RWPE1 (cell line): ENCODE measurements around the gene SRF.
A peak's percentile ranks its signal among the peaks of the same experiment; 100 is the strongest.

Source experiments
- CTCF ChIA-PET: fragments of 350-600 bp; sonication (Branson Sonifier 250); formaldehyde crosslinking; extraction: SDS; loops from one replicate; lab custom pipeline; 2021; lab: Yijun Ruan, JAX
- POLR2A ChIA-PET: fragments of 400-600 bp; formaldehyde crosslinking; extraction: SDS; loops from one replicate; lab custom pipeline; 2020; ENCODE audit warnings: antibody characterized with exemption; ENCODE audit not compliant: low non-redundant PET; lab: Yijun Ruan, JAX
- DNase-seq: peaks from one replicate; pipeline ENCODE4 v3.0.0; 2012; ENCODE audit warnings: low spot score
- H3K27ac ChIP-seq: fragments of 450-650 bp; 2 replicates; pipeline ENCODE4 v1.5.1; 2017
- CTCF ChIP-seq: fragments of 450-650 bp; conservative IDR thresholded peaks from 2 replicates; pipeline ENCODE4 v1.5.1; 2017; ENCODE audit warnings: low read depth, mild to moderate bottlenecking

SRF gene

DNA sequence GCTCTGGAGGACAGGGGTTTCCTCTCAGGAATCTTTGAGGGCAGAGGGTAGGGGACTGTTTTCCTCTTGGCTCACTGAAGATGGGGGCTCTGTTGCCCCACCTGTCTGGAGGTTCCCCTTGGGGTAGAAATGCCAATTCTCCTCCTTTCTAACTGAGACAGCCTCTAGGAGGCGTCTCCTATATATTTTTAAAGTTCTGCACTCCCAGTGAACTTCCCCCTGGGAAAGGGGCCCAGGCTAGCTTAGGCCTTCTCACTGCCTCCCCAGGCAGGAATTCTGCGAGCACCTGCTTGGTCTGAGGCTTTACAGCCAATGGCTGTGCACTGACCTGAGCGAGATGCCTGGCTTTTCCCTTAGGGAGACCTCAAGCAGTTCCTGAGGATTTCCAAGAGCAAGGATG lies 24.8 kb upstream of the SRF start:
- no peak for TF ChIP-seq CTCF
- ChIA-PET CTCF (no interaction called here), POLR2A (no interaction called here)
- DNase-seq = no peak
- H3K27ac ChIP-seq = peak overlapping the region; percentile 86; the same call in 1 of the 2 replicates

- DNase-seq = no peak
- H3K27ac ChIP-seq = peak overlapping the region; percentile 40
- no peak for TF ChIP-seq CTCF
- POLR2A ChIA-PET = no interaction called here
- CTCF ChIA-PET = interaction anchor here (0.6 kb wide), 1 partner anchor 1186 kb away, joined by 4 read pairs; no protein-coding TSS in a partner anchor
Measured at GRCh38 chr6:43146709-43147688, 24.1 kb upstream of the SRF start.

DNA sequence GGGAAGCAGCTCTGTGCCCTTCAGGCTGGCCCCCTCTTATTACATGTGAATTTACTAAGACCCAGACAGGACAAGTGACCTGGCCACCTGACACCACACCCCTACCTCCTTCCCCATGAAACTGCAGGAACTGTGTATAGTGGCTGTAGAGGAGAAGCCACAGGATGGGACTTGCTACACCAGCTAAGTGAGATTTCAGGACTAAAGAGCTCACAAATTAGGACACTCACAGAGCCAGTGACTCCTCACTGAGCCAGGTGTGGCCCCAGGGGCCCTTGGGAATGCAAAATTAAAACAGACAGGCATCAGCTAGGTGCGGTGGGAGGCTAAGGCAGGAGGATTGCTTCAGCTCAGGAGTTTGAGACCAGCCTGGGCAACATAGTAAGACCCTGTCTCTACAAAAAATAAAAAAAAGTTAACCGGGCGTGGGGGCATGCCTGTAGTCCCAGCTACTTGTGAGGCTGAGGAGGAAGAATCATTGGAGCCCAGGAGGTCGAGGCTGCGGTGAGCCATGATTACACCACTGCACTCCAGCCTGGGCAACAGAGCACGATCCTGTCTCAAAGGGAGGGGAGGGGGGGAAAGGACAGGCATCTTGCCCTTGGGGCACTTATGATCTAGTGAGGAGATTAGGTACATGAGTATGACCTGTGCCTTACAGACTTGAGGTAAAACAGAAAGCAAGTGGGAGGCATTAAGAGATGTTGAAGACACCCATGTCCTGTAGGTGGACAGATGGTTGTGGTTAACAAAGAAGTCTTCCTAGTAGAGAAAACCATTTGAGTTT lies 23.2 kb upstream of the SRF start:
- CTCF ChIA-PET = interaction anchor here (0.6 kb wide), 1 partner anchor 1185 kb away, joined by 4 read pairs; no protein-coding TSS in a partner anchor

DNA sequence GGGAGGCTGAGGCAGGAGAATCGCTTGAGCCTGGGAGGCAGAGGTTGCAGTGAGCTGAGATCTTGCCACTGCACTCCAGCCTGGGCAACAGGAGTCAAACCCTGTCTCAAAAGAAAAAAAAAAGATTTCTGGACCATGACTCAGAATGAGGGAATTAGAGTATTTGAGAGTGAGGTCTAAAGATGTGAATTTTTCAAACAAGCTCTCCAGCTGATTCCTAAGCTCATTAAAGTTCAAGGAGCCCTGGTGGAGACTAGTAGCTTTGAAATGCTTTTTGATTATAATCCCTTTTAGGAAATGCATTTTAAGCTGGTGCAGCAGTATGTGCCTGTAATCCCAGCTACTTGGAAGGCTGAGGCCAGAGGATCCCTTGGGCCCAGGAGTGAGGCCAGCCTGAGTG lies 21.8 kb upstream of the SRF start:
- ChIA-PET POLR2A (no interaction called here), CTCF (no interaction called here)
- no peak for DNase-seq
- TF ChIP-seq CTCF = no peak
- peak overlapping the region; percentile 13; the same call in 1 of the 2 replicates for H3K27ac ChIP-seq

More for the DNA sequence above, 23.2 kb upstream of the SRF start:
- no peak for TF ChIP-seq CTCF
- H3K27ac ChIP-seq = peak overlapping the region; percentile 40
- no peak for DNase-seq
- POLR2A ChIA-PET = no interaction called here

GRCh38 chr6:43150051-43150751 lies 20.9 kb upstream of the SRF start:
- H3K27ac ChIP-seq = no peak overlapping the region; the same call in 1 of the 2 replicates
- TF ChIP-seq CTCF = no peak
- CTCF ChIA-PET = no interaction called here
- no peak for DNase-seq
- POLR2A ChIA-PET = no interaction called here

DNA sequence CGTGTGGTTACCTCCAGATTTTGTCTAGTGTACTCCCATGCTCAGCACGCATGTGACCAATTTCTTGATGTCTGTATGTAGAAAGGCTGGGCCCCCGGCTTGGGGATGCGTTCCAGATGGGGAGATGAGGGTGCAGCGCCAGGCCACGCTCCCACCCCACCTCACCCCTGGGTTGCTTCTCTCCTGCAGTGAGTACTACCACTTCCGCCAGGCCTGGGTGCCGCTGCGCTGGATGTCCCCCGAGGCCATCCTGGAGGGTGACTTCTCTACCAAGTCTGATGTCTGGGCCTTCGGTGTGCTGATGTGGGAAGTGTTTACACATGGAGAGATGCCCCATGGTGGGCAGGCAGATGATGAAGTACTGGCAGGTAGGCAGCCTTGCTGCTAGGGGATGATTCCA lies 11.5 kb upstream of the SRF start:
- no peak overlapping the region for H3K27ac ChIP-seq
- ChIA-PET CTCF (no interaction called here), POLR2A (no interaction called here)
- TF ChIP-seq CTCF = no peak
- DNase-seq = no peak
